ENCODE measurements around the gene TMC8. TPM values are rescaled to one million over a fixed set of nuclear protein-coding genes. Genes with fewer than 3 reads are reported as not detected.

TMC8 gene
- total RNA-seq, 4 donors from 2014 or later: 1.3 to 5.3 (median 2.3) TPM

DNA sequence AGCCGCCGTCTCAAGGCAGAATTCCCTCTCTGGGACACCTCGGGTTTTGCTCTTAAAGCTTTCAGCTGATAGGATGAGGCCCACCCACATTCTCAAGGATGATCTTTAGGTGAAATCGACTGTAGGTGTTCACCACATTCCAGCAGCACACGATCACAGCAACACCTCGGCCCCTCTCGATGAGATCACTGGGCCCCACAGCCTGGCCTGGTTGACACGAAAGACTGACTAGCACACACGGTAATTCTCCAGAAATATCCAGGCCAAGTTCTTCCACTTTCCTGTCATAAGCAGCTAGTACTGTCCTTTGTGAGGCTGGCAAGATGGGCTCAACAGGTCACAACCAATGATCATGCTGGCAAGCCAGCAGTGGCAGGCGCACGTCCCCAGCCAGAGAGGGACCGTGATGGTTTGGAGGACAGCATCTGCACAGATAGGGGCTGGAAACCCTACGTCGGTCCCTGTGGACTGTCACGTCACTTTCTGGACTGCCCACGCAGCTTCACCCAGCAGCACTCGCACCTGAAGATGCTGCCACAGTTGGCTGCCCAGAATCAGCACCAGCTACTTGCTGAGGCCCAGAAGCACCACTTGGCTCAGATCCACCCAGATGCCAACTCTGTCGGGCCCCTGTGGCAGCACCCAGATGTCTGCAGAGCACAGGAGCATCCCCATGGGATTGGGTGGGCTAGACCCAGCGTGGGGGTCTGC is 19.4 kb upstream of the TMC8 start:
- intact Hi-C loops (cut with DNase I): loop anchor here (5.0 kb wide), 1 partner anchor 61 kb away; no protein-coding TSS in a partner anchor
- Histone ChIP-seq H3K36me3 (peaks cover 0 to 55% (median 24%) of the 10 kb centered on the region in 4 donors), H3K27ac (replicated peaks in 1 of 4) (no peak overlapping the region), H3K9me3 (no peaks in the 10 kb centered on the region), H3K27me3 (no peaks in the 10 kb centered on the region), H3K4me1 (peaks cover 20 to 49% (median 24%) of the 10 kb centered on the region in 4 donors), H3K4me3 (no peak overlapping the region)
- WGBS: 71% methylated on average over 11 of the region's 19 CpGs
- TF ChIP-seq POLR2A (IDR thresholded peaks at IDR 0.05; ENCODE audit: low read depth) (no peak), POLR2AphosphoS5 (IDR thresholded peaks at IDR 0.05) (no peak), CTCF (IDR thresholded peaks at IDR 0.05) (no peak), EP300 (IDR thresholded peaks at IDR 0.05) (no peak)
- DNase-seq (ENCODE audit: extremely low spot score): no peak

DNA sequence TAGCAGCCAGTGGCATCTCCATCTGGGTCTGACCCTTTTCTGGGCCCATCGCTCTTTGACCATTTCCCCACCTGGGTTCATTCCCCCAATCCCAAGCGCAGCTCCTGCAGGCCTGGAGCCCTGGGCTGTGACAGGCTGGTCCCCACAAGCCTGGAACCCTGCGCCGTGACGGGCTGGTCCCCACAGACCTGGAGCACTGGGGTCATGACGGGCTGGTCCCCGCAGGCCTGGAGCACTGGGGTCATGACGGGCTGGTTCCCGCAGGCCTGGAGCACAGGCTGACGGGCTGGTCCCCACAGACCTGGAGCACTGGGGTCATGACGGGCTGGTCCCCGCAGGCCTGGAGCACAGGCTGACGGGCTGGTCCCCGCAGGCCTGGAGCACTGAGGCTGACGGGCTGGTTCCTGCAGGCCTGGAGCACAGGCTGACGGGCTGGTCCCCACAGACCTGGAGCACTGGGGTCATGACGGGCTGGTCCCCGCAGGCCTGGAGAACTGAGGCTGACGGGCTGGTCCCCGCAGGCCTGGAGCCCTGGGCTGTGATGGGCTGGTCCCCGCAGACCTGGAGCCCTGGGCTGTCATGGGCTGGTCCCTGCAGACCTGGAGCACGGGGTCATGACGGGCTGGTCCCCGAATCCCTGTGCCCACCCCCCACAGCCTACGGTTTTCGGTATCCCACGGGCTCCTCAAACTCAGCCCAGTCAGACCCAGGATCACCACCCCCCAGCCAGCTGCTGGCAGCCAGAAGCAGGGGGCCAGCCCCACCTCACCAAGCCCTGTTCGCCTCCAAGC is 18.6 kb upstream of the TMC8 start:
- Histone ChIP-seq H3K4me3 (no peak overlapping the region), H3K27me3 (no peaks in the 10 kb centered on the region), H3K36me3 (peaks cover 0 to 53% (median 26%) of the 10 kb centered on the region in 4 donors), H3K27ac (replicated peaks in 1 of 4) (no peak overlapping the region), H3K9me3 (no peaks in the 10 kb centered on the region), H3K4me1 (peaks cover 20 to 49% (median 25%) of the 10 kb centered on the region in 4 donors)
- TF ChIP-seq POLR2A (IDR thresholded peaks at IDR 0.05; ENCODE audit: low read depth): no peak
- TF ChIP-seq POLR2AphosphoS5 (IDR thresholded peaks at IDR 0.05): no peak
- no peak for TF ChIP-seq CTCF (IDR thresholded peaks at IDR 0.05)
- TF ChIP-seq EP300 (IDR thresholded peaks at IDR 0.05): no peak
- no peak for DNase-seq (ENCODE audit: extremely low spot score)
- 77% methylated on average over 13 of the region's 28 CpGs for WGBS
- intact Hi-C loops (cut with DNase I): loop anchor here (2.0 to 5.0 kb wide), 2 partner anchors 60 to 141 kb away; no protein-coding TSS in a partner anchor

- peaks cover 0 to 54% (median 27%) of the 10 kb centered on the region in 4 donors for H3K36me3 ChIP-seq
Observed at GRCh38 chr17:78112518-78113471, 17.8 kb upstream of the TMC8 start.

More at GRCh38 chr17:78112518-78113471, 17.8 kb upstream of the TMC8 start:
- intact Hi-C loops (cut with DNase I): loop anchor here (2.0 to 5.0 kb wide), 2 partner anchors 60 to 140 kb away; no protein-coding TSS in a partner anchor
- Histone ChIP-seq H3K4me1 (peaks cover 23 to 56% (median 29%) of the 10 kb centered on the region in 4 donors), H3K27me3 (no peaks in the 10 kb centered on the region), H3K4me3 (no peak overlapping the region), H3K27ac (replicated peaks in 1 of 4) (no peak overlapping the region), H3K9me3 (no peaks in the 10 kb centered on the region)
- 63% methylated on average over 28 of the region's 33 CpGs for WGBS
- no peak for DNase-seq (ENCODE audit: extremely low spot score)
- TF ChIP-seq POLR2A (IDR thresholded peaks at IDR 0.05; ENCODE audit: low read depth) (no peak), POLR2AphosphoS5 (IDR thresholded peaks at IDR 0.05) (peak; percentile 36 to 44), EP300 (IDR thresholded peaks at IDR 0.05) (no peak), CTCF (IDR thresholded peaks at IDR 0.05) (peak; percentile 98 to 100 (median 99))

Measured in esophagus muscularis mucosa (tissue), 4 donors.